Measurements from ENCODE around the gene RAB26. TPM values are rescaled to one million over a fixed set of nuclear protein-coding genes. Genes with fewer than 3 reads are reported as not detected.

RAB26 gene
- total and polyA plus RNA-seq, 2 of the 13 experiments (the other 11 are each of a cell fraction or from before 2014, with no cell fraction given), result 0.86 to 3.6 TPM

DNA sequence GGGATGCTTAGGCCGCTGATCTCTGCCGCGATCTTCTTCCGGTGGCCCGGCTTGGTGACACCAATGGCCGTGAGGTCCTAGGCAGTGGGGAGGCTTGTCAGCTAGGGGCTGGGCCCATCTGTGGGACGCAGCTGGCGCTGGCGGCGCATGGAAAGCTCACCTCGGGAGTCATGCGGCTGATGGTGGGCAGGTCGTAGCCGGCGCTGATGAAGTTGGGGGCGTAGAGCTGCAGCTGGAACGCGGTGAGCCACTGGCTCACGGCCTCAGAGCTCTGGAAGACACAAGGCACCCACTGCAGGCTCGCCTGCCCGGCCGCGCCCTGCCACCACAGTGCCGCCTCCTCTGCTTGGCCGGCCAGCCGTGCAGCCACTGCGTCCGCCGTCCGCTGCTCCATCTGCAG is 35.2 kb downstream of the RAB26 start:
- DNase-seq (ENCODE audit: low spot score) (no peak), FAIRE-seq (no peak), ATAC-seq (no peak)
- TF ChIP-seq ZFP90 (CRISPR knock-in tag; IDR thresholded peaks at IDR 0.05; ENCODE audit: borderline replicate concordance) (no peak), ELF1 (CRISPR knock-in tag; IDR thresholded peaks at IDR 0.05) (no peak), PATZ1 (CRISPR knock-in tag; IDR thresholded peaks at IDR 0.05) (no peak), ATRX (CRISPR knock-in tag; IDR thresholded peaks at IDR 0.05; ENCODE audit: borderline replicate concordance) (no peak), ZNF652 (CRISPR knock-in tag; IDR thresholded peaks at IDR 0.05; ENCODE audit: borderline replicate concordance, low read depth) (no peak), ZNF101 (CRISPR knock-in tag; IDR thresholded peaks at IDR 0.05; ENCODE audit: borderline replicate concordance, low read depth) (no peak), BRD4 (CRISPR knock-in tag; IDR thresholded peaks at IDR 0.05) (no peak), IRF9 (CRISPR knock-in tag; IDR thresholded peaks at IDR 0.05; ENCODE audit: borderline replicate concordance) (no peak), ZNF605 (CRISPR knock-in tag; IDR thresholded peaks at IDR 0.05) (no peak), ZSCAN31 (CRISPR knock-in tag; IDR thresholded peaks at IDR 0.05; ENCODE audit: low read depth) (no peak), CBX1 (IDR thresholded peaks at IDR 0.05; ENCODE audit: low read depth) (no peak), ZSCAN25 (CRISPR knock-in tag; IDR thresholded peaks at IDR 0.05) (no peak), ZNF354B (CRISPR knock-in tag; IDR thresholded peaks at IDR 0.05) (no peak), MAFF (IDR thresholded peaks at IDR 0.05; ENCODE audit: low read depth, low read length) (no peak), ZMYM3 (CRISPR knock-in tag; IDR thresholded peaks at IDR 0.05) (no peak), BORCS8-MEF2B (CRISPR knock-in tag; IDR thresholded peaks at IDR 0.05) (no peak), ZBTB21 (CRISPR knock-in tag; IDR thresholded peaks at IDR 0.05) (no peak)
- TF ChIP-seq, protein P1, sequence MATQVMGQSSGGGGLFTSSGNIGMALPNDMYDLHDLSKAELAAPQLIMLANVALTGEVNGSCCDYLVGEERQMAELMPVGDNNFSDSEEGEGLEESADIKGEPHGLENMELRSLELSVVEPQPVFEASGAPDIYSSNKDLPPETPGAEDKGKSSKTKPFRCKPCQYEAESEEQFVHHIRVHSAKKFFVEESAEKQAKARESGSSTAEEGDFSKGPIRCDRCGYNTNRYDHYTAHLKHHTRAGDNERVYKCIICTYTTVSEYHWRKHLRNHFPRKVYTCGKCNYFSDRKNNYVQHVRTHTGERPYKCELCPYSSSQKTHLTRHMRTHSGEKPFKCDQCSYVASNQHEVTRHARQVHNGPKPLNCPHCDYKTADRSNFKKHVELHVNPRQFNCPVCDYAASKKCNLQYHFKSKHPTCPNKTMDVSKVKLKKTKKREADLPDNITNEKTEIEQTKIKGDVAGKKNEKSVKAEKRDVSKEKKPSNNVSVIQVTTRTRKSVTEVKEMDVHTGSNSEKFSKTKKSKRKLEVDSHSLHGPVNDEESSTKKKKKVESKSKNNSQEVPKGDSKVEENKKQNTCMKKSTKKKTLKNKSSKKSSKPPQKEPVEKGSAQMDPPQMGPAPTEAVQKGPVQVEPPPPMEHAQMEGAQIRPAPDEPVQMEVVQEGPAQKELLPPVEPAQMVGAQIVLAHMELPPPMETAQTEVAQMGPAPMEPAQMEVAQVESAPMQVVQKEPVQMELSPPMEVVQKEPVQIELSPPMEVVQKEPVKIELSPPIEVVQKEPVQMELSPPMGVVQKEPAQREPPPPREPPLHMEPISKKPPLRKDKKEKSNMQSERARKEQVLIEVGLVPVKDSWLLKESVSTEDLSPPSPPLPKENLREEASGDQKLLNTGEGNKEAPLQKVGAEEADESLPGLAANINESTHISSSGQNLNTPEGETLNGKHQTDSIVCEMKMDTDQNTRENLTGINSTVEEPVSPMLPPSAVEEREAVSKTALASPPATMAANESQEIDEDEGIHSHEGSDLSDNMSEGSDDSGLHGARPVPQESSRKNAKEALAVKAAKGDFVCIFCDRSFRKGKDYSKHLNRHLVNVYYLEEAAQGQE (IDR thresholded peaks at IDR 0.05; ENCODE audit: borderline replicate concordance in 1 of 2, low read depth in 1 of 2, low read length in 2 of 2), result no peak
- TF ChIP-seq, protein P2, sequence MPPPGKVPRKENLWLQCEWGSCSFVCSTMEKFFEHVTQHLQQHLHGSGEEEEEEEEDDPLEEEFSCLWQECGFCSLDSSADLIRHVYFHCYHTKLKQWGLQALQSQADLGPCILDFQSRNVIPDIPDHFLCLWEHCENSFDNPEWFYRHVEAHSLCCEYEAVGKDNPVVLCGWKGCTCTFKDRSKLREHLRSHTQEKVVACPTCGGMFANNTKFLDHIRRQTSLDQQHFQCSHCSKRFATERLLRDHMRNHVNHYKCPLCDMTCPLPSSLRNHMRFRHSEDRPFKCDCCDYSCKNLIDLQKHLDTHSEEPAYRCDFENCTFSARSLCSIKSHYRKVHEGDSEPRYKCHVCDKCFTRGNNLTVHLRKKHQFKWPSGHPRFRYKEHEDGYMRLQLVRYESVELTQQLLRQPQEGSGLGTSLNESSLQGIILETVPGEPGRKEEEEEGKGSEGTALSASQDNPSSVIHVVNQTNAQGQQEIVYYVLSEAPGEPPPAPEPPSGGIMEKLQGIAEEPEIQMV (CRISPR knock-in tag; IDR thresholded peaks at IDR 0.05; ENCODE audit: low read depth), result no peak
- no peak overlapping the region for H3K4me2 ChIP-seq (ENCODE audit: low read depth, low read length)
- ChIA-PET CTCF (ENCODE audit: low intra/inter-chr PET ratio, low total read pairs) (no interaction called here), POLR2A (interaction anchor here (1.5 to 3.5 kb wide), 2 partner anchors 11 to 29 kb away, joined by 3 to 31 read pairs; partner anchors contain the start of gene TRAF7)
- no peak overlapping the region for H2AFZ ChIP-seq (ENCODE audit: low read length)
- no peaks in the 10 kb centered on the region for H3K27me3 ChIP-seq (ENCODE audit: control insufficient read depth in 1 of 2, insufficient read depth in 2 of 2, low read length in 2 of 2)
- H3K4me1 ChIP-seq (ENCODE audit: insufficient read depth, low read length), result peaks cover 17% of the 10 kb centered on the region
- intact Hi-C loops (cut with micrococcal nuclease; ENCODE audit: unreplicated experiment), result no loop called here
- no peaks in the 10 kb centered on the region for H3K36me3 ChIP-seq (replicated peaks in 1 of 2; ENCODE audit: control insufficient read depth in 1 of 2, insufficient read depth in 2 of 2, low read length in 2 of 2)
- H3K9ac ChIP-seq (ENCODE audit: insufficient read depth, low read depth, low read length), result no peak overlapping the region
- no peak overlapping the region for H3K27ac ChIP-seq (ENCODE audit: extremely low read length, insufficient read depth, low read length)
- no peak overlapping the region for H3K4me3 ChIP-seq (replicated peaks in 1 of 3; ENCODE audit: insufficient read depth in 1 of 3, low read depth in 2 of 3, low read length in 3 of 3)
- 92% methylated on average over 17 of the region's 30 CpGs for WGBS (ENCODE audit: low lambda C conversion rate)
- no TSS peak for BruUV-seq (replicated peaks)
- no peaks in the 10 kb centered on the region for H3K79me2 ChIP-seq (ENCODE audit: insufficient read depth, low read length)
- no peaks in the 10 kb centered on the region for H3K9me3 ChIP-seq (ENCODE audit: low read length)
- H4K20me1 ChIP-seq (ENCODE audit: insufficient read depth, low read length), result no peaks in the 10 kb centered on the region
- in situ Hi-C loops (cut with HindIII; ENCODE audit: extremely low pct_ligation_motif_present, low pct_unique_long_range_greater_than_20kb), result no loop called here
